HepG2 (cell line): Measurements from ENCODE around the gene ORC6. TPM values are rescaled to one million over a fixed set of nuclear protein-coding genes. Genes with fewer than 3 reads are reported as not detected.

Experiments
- ATAC-seq: fragments of 200-7000 bp; cut with Tn5 transposase; 3 replicates; pipeline ENCODE4 v1.9.1; 2020; ENCODE audit warnings: mild to moderate bottlenecking, moderate library complexity
- BruUV-seq: library from RNA; stranded (reverse); fragments of 400-500 nt; replicated peaks from 2 replicates; lab custom pipeline; 2021; lab: Mats Ljungman, UMichigan
- CTCF ChIA-PET: fragments of 300-600 bp; formaldehyde crosslinking; extraction: SDS; loops from one replicate; lab custom pipeline; 2021; ENCODE audit warnings: low total read pairs, inconsistent platforms, low intra/inter-chr PET ratio; lab: Yijun Ruan, JAX
- POLR2A ChIA-PET: fragments of 350-600 bp; sonication (Branson Sonifier 250); formaldehyde crosslinking; loops from one replicate; lab custom pipeline; 2020; ENCODE audit warnings: antibody characterized with exemption, inconsistent platforms; lab: Yijun Ruan, JAX
- DNase-seq: peaks from one replicate; pipeline ENCODE4 v3.0.0-alpha.2; 2015; ENCODE audit warnings: low spot score
- FAIRE-seq: peaks from 3 replicates; lab custom pipeline; 2011; peaks lifted over from hg19 to GRCh38; lab: Jason Lieb, UNC
- H2AFZ ChIP-seq: one replicate; pipeline ENCODE4 v1.6.1; 2011; ENCODE audit warnings: low read length, inconsistent platforms
- H3K27ac ChIP-seq: fragments of 300-600 bp; 3 replicates; pipeline ENCODE4 v1.8.0; 2011; ENCODE audit warnings: mixed run types, mild to moderate bottlenecking, mixed read lengths, low read length, inconsistent platforms; ENCODE audit not compliant: insufficient read depth; ENCODE audit errors: extremely low read length
- H3K27me3 ChIP-seq, 2 experiments: fragments of 200-600 bp in 1 of 2; 2 replicates in 1 of 2; 3 replicates in 1 of 2; pipeline versions ENCODE4 v1.6.0 to v1.8.0; 2011; ENCODE audit warnings: low read length in 2 of 2, mild to moderate bottlenecking in 2 of 2, moderate library complexity in 2 of 2, inconsistent platforms in 1 of 2; ENCODE audit not compliant: insufficient read depth in 2 of 2, control insufficient read depth in 1 of 2
- H3K36me3 ChIP-seq, 2 experiments: fragments of 200-600 bp in 1 of 2; replicated peaks in 1 of 2; 2 replicates in 1 of 2; 3 replicates in 1 of 2; pipeline versions ENCODE4 v1.5.1 to v1.8.0; 2011; ENCODE audit warnings: low read length in 2 of 2, inconsistent platforms in 1 of 2; ENCODE audit not compliant: insufficient read depth in 2 of 2, control insufficient read depth in 1 of 2
- H3K4me1 ChIP-seq: 2 replicates; pipeline ENCODE4 v1.5.1; 2012; ENCODE audit warnings: low read length, inconsistent platforms; ENCODE audit not compliant: insufficient read depth
- H3K4me2 ChIP-seq: 2 replicates; pipeline ENCODE4 v1.6.0; 2011; ENCODE audit warnings: low read depth, low read length, inconsistent platforms
- H3K4me3 ChIP-seq, 3 experiments: fragments of 200-600 bp in 1 of 3; sonication (generic), shearing (Covaris generic) in 1 of 3; replicated peaks in 1 of 3; 2 replicates each; pipeline ENCODE4 v1.5.1; 2011 to 2016; ENCODE audit warnings: low read length in 3 of 3, inconsistent platforms in 2 of 3, low read depth in 2 of 3, mild to moderate bottlenecking in 2 of 3, control low read depth in 1 of 3, mixed read lengths in 1 of 3; ENCODE audit not compliant: insufficient read depth in 1 of 3
- H3K79me2 ChIP-seq: one replicate; pipeline ENCODE4 v1.6.1; 2011; ENCODE audit warnings: low read length, inconsistent platforms; ENCODE audit not compliant: insufficient read depth
- H3K9ac ChIP-seq: 2 replicates; pipeline ENCODE4 v1.6.0; 2011; ENCODE audit warnings: mild to moderate bottlenecking, low read depth, low read length, inconsistent platforms; ENCODE audit not compliant: insufficient read depth
- H3K9me3 ChIP-seq: 2 replicates; pipeline ENCODE4 v1.5.1; 2012; ENCODE audit warnings: mild to moderate bottlenecking, low read length
- H4K20me1 ChIP-seq: 2 replicates; pipeline ENCODE4 v1.6.0; 2011; ENCODE audit warnings: inconsistent platforms, mild to moderate bottlenecking, low read length, moderate library complexity; ENCODE audit not compliant: insufficient read depth
- AKAP8 ChIP-seq: sonication (generic); formaldehyde crosslinking; IDR thresholded peaks from 2 replicates; pipeline ENCODE4 v1.5.1; 2020; ENCODE audit warnings: mild to moderate bottlenecking, missing genetic modification reagents
- MATR3 ChIP-seq: sonication (generic); formaldehyde crosslinking; IDR thresholded peaks from 2 replicates; pipeline ENCODE4 v1.4.0; 2020; ENCODE audit warnings: missing genetic modification reagents
- MYPOP ChIP-seq: sonication (generic); formaldehyde crosslinking; IDR thresholded peaks from 2 replicates; pipeline ENCODE4 v1.8.1; 2023; ENCODE audit warnings: mild to moderate bottlenecking, moderate library complexity, missing genetic modification reagents
- NCOR1 ChIP-seq: fragments of 200-600 bp; sonication (generic); IDR thresholded peaks from 2 replicates; pipeline ENCODE4 v1.7.0; 2017; ENCODE audit warnings: antibody characterized with exemption, low read length, borderline replicate concordance
- SNAPC5 ChIP-seq: sonication (generic); formaldehyde crosslinking; IDR thresholded peaks from 2 replicates; pipeline ENCODE4 v1.8.1; 2023; ENCODE audit warnings: mild to moderate bottlenecking, missing genetic modification reagents, borderline replicate concordance
- SOX13 ChIP-seq, 3 experiments: fragments of 450-650 bp in 1 of 3; sonication (generic) in 1 of 3; formaldehyde crosslinking in 1 of 3; IDR thresholded peaks in 2 of 3; conservative IDR thresholded peaks in 1 of 3; 2 replicates each; pipeline versions ENCODE4 v1.5.0 to v1.6.1; 2016 to 2020; ENCODE audit warnings: antibody characterized with exemption in 1 of 3, mild to moderate bottlenecking in 1 of 3, missing compliant biosample characterization in 1 of 3, missing genetic modification reagents in 1 of 3, moderate library complexity in 1 of 3
- STAG1 ChIP-seq: sonication (generic); formaldehyde crosslinking; IDR thresholded peaks from 2 replicates; pipeline ENCODE4 v1.4.0; 2020; ENCODE audit warnings: missing genetic modification reagents
- ZNF274 ChIP-seq: sonication (generic); formaldehyde crosslinking; IDR thresholded peaks from 2 replicates; pipeline ENCODE4 v1.5.1; 2020; ENCODE audit warnings: mild to moderate bottlenecking, missing genetic modification reagents
- ZNF546 ChIP-seq: sonication (generic); formaldehyde crosslinking; conservative IDR thresholded peaks from 2 replicates; pipeline ENCODE4 v1.8.1; 2023; ENCODE audit warnings: mild to moderate bottlenecking, missing genetic modification reagents
- ZNF552 ChIP-seq: sonication (generic); formaldehyde crosslinking; IDR thresholded peaks from 2 replicates; pipeline ENCODE4 v1.9.0; 2022; ENCODE audit warnings: missing genetic modification reagents, mild to moderate bottlenecking, borderline replicate concordance
- ZNF569 ChIP-seq: sonication (generic); formaldehyde crosslinking; IDR thresholded peaks from 2 replicates; pipeline ENCODE4 v1.5.0; 2020; ENCODE audit warnings: mild to moderate bottlenecking, missing genetic modification reagents, moderate library complexity, borderline replicate concordance
- ZNF572 ChIP-seq: sonication (generic); formaldehyde crosslinking; IDR thresholded peaks from 2 replicates; pipeline ENCODE4 v1.5.1; 2020; ENCODE audit warnings: mild to moderate bottlenecking, missing genetic modification reagents
- ZNF703 ChIP-seq: sonication (generic); formaldehyde crosslinking; IDR thresholded peaks from 2 replicates; pipeline ENCODE4 v1.5.1; 2020; ENCODE audit warnings: missing genetic modification reagents, mild to moderate bottlenecking, moderate library complexity, borderline replicate concordance
- WGBS: methylation state at CpG from one replicate; pipeline ENCODE4 v1.1.6; 2017; ENCODE audit warnings: low lambda C conversion rate; 5-methylcytosine and 5-hydroxymethylcytosine counted together
- in situ Hi-C: cut with HindIII; loops from 2 replicates; pipeline ENCODE4 v1.10.0; 2017; ENCODE audit warnings: low pct_unique_long_range_greater_than_20kb; ENCODE audit not compliant: extremely low pct_ligation_motif_present
- intact Hi-C: fragments of 100-400 bp; cut with micrococcal nuclease; formaldehyde crosslinking; loops from one replicate; pipeline ENCODE4 v1.10.0; 2022; ENCODE audit not compliant: unreplicated experiment
- polyA plus RNA-seq, 8 experiments: library from polyadenylated mRNA; depleted of rRNA in 3 of 8; stranded (reverse) in 7 of 8; unstranded in 1 of 8; fragments of >200 nt; fragmentation: Illumina TruSeq in 4 of 8; extraction: Trizol in 4 of 8; gene quantifications; 2 replicates each; pipeline versions ENCODE4 v1.2.1 to v1.2.3, GENCODE V29; 2011 to 2016; ENCODE audit warnings: low read depth in 4 of 8, missing spikeins in 1 of 8, mixed read lengths in 1 of 8; ENCODE audit not compliant: insufficient read depth in 1 of 8
- total RNA-seq, 5 experiments: library from RNA; depleted of rRNA; stranded (reverse); fragments of >200 nt; fragmentation: Illumina TruSeq; extraction: Trizol; gene quantifications; 2 replicates each; pipeline ENCODE4 v1.2.3, GENCODE V29; 2016; ENCODE audit warnings: low read depth in 1 of 5
- TF ChIP-seq, protein P1 (sequence below): sonication (generic); formaldehyde crosslinking; IDR thresholded peaks from 2 replicates; pipeline ENCODE4 v1.4.0; 2020; ENCODE audit warnings: missing genetic modification reagents, borderline replicate concordance
- TF ChIP-seq, protein P2 (sequence below): sonication (generic); formaldehyde crosslinking; IDR thresholded peaks from 2 replicates; pipeline ENCODE4 v1.4.0; 2020; ENCODE audit warnings: missing genetic modification reagents, mild to moderate bottlenecking, borderline replicate concordance

Gene ORC6
- total and polyA plus RNA-seq, 2 of the 13 experiments (the other 11 are each of a cell fraction or from before 2014, with no cell fraction given) = 34.2 to 69.8 TPM

GRCh38 chr16:46688101-46688653 lies 1.3 kb upstream of the ORC6 start:
- peak overlapping the region; percentile 87 for H3K9ac ChIP-seq
- H4K20me1 ChIP-seq = peaks cover 50% of the 10 kb centered on the region
- no peaks in the 10 kb centered on the region; a peak in 1 of 5 replicates for H3K27me3 ChIP-seq
- POLR2A ChIA-PET = no interaction called here
- CTCF ChIA-PET = interaction anchor here (2.6 kb wide), 1 partner anchor 15 kb away, joined by 21 read pairs; no protein-coding TSS in a partner anchor
- intact Hi-C loops (loop anchor here (1.0 to 5.0 kb wide), 2 partner anchors 15 to 114 kb away; no protein-coding TSS in a partner anchor), in situ Hi-C loops (loop anchor here (5.0 kb wide), 1 partner anchor 114 kb away; no protein-coding TSS in a partner anchor)
- no TSS peak for BruUV-seq
- H3K4me2 ChIP-seq = peak overlapping the region; percentile 86
- 4% methylated on average over 14 of the region's 14 CpGs for WGBS
- H3K4me1 ChIP-seq = peaks cover 73% of the 10 kb centered on the region
- peak overlapping the region; percentile 85 to 96 (median 92) for H3K4me3 ChIP-seq
- peaks cover 78% of the 10 kb centered on the region for H3K79me2 ChIP-seq
- DNase-seq (no peak), ATAC-seq (no peak), FAIRE-seq (no peak)
- H3K36me3 ChIP-seq = peaks cover 0 to 2% of the 10 kb centered on the region in 2 experiments; a peak in 1 of 5 replicates
- H2AFZ ChIP-seq = no peak overlapping the region
- H3K27ac ChIP-seq = peak overlapping the region; percentile 89
- no peaks in the 10 kb centered on the region for H3K9me3 ChIP-seq
- TF ChIP-seq, protein P1, sequence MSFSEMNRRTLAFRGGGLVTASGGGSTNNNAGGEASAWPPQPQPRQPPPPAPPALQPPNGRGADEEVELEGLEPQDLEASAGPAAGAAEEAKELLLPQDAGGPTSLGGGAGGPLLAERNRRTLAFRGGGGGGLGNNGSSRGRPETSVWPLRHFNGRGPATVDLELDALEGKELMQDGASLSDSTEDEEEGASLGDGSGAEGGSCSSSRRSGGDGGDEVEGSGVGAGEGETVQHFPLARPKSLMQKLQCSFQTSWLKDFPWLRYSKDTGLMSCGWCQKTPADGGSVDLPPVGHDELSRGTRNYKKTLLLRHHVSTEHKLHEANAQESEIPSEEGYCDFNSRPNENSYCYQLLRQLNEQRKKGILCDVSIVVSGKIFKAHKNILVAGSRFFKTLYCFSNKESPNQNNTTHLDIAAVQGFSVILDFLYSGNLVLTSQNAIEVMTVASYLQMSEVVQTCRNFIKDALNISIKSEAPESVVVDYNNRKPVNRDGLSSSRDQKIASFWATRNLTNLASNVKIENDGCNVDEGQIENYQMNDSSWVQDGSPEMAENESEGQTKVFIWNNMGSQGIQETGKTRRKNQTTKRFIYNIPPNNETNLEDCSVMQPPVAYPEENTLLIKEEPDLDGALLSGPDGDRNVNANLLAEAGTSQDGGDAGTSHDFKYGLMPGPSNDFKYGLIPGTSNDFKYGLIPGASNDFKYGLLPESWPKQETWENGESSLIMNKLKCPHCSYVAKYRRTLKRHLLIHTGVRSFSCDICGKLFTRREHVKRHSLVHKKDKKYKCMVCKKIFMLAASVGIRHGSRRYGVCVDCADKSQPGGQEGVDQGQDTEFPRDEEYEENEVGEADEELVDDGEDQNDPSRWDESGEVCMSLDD (CRISPR knock-in tag) = 0 out of 2 replicates have a peak, but pooled peaks have one; percentile 5
- TF ChIP-seq STAG1 = peak; percentile 21; the same call in 1 of the 2 replicates
- no peak for TF ChIP-seq ZNF546 (CRISPR knock-in tag)
- no peak for TF ChIP-seq ZNF703
- peak; percentile 87; the same call in 1 of the 2 replicates for TF ChIP-seq ZNF572 (CRISPR knock-in tag)
- no peak for TF ChIP-seq SOX13 (IDR thresholded peaks at IDR 0.05)
- 0 out of 4 replicates have a peak, but pooled peaks of 1 of the 2 experiments have one; percentile 11 for TF ChIP-seq SOX13 (CRISPR knock-in tag; conservative IDR thresholded peaks at IDR 0.05 in 1 of 2, IDR thresholded peaks at IDR 0.05 in 1 of 2)
- peak; percentile 63; the same call in 1 of the 2 replicates for TF ChIP-seq ZNF552 (CRISPR knock-in tag)
- TF ChIP-seq ZNF569 (CRISPR knock-in tag) = 0 out of 2 replicates have a peak, but pooled peaks have one; percentile 16
- no peak for TF ChIP-seq ZNF274 (CRISPR knock-in tag)
- peak; percentile 27; the same call in 1 of the 2 replicates for TF ChIP-seq MYPOP (CRISPR knock-in tag)
- TF ChIP-seq MATR3 (CRISPR knock-in tag) = no peak
- TF ChIP-seq, protein P2, sequence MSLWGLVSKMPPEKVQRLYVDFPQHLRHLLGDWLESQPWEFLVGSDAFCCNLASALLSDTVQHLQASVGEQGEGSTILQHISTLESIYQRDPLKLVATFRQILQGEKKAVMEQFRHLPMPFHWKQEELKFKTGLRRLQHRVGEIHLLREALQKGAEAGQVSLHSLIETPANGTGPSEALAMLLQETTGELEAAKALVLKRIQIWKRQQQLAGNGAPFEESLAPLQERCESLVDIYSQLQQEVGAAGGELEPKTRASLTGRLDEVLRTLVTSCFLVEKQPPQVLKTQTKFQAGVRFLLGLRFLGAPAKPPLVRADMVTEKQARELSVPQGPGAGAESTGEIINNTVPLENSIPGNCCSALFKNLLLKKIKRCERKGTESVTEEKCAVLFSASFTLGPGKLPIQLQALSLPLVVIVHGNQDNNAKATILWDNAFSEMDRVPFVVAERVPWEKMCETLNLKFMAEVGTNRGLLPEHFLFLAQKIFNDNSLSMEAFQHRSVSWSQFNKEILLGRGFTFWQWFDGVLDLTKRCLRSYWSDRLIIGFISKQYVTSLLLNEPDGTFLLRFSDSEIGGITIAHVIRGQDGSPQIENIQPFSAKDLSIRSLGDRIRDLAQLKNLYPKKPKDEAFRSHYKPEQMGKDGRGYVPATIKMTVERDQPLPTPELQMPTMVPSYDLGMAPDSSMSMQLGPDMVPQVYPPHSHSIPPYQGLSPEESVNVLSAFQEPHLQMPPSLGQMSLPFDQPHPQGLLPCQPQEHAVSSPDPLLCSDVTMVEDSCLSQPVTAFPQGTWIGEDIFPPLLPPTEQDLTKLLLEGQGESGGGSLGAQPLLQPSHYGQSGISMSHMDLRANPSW = 0 out of 2 replicates have a peak, but pooled peaks have one; percentile 0
- TF ChIP-seq NCOR1 = peak; percentile 35; the same call in 1 of the 2 replicates
- TF ChIP-seq SNAPC5 = no peak
- TF ChIP-seq AKAP8 = 0 out of 2 replicates have a peak, but pooled peaks have one; percentile 28
